WERI-Rb-1 (cell line): ENCODE results near the gene CD276.

Experiments
- DNase-seq: peaks from one replicate; pipeline ENCODE4 v3.0.0-alpha.2; 2020
- H3K27ac ChIP-seq: fragments of 250-450 bp; sonication (Bioruptor Pico); 2 replicates; pipeline ENCODE4 v1.5.1; 2020; ENCODE audit warnings: mild to moderate bottlenecking, moderate library complexity
- H3K27me3 ChIP-seq: fragments of 250-450 bp; sonication (Bioruptor Pico); 2 replicates; pipeline ENCODE4 v1.5.1; 2021; ENCODE audit warnings: mild to moderate bottlenecking, low read depth, moderate library complexity; ENCODE audit not compliant: insufficient read depth, severe bottlenecking
- H3K36me3 ChIP-seq: fragments of 250-450 bp; sonication (Bioruptor Pico); 2 replicates; pipeline ENCODE4 v1.5.1; 2020; ENCODE audit warnings: mild to moderate bottlenecking, moderate library complexity
- H3K4me3 ChIP-seq: 2 replicates; pipeline ENCODE4 v1.5.1; 2011; ENCODE audit warnings: low read depth, mild to moderate bottlenecking, control low read depth, low read length
- H3K9me3 ChIP-seq: fragments of 250-450 bp; sonication (Bioruptor Pico); 2 replicates; pipeline ENCODE4 v1.5.1; 2021; ENCODE audit warnings: mild to moderate bottlenecking, moderate library complexity; ENCODE audit not compliant: severe bottlenecking
- CTCF ChIP-seq: IDR thresholded peaks from 2 replicates; pipeline ENCODE4 v1.5.1; 2011; ENCODE audit warnings: low read depth, mild to moderate bottlenecking, control low read depth, inconsistent platforms, low read length

Gene CD276

GRCh38 chr15:73740152-73741048 lies 56.2 kb downstream of the CD276 start:
- peaks cover 8% of the 10 kb centered on the region for H3K36me3 ChIP-seq
- TF ChIP-seq CTCF: no peak
- H3K27me3 ChIP-seq: no peaks in the 10 kb centered on the region
- no peak for DNase-seq
- no peaks in the 10 kb centered on the region for H3K9me3 ChIP-seq
- no peak overlapping the region for H3K4me3 ChIP-seq
- H3K27ac ChIP-seq: no peak overlapping the region

GRCh38 chr15:73741321-73741836 lies 57.2 kb downstream of the CD276 start:
- Histone ChIP-seq H3K4me3 (no peak overlapping the region), H3K27me3 (no peaks in the 10 kb centered on the region), H3K9me3 (no peaks in the 10 kb centered on the region), H3K36me3 (peaks cover 8% of the 10 kb centered on the region), H3K27ac (no peak overlapping the region)
- DNase-seq: no peak
- TF ChIP-seq CTCF: no peak

DNA sequence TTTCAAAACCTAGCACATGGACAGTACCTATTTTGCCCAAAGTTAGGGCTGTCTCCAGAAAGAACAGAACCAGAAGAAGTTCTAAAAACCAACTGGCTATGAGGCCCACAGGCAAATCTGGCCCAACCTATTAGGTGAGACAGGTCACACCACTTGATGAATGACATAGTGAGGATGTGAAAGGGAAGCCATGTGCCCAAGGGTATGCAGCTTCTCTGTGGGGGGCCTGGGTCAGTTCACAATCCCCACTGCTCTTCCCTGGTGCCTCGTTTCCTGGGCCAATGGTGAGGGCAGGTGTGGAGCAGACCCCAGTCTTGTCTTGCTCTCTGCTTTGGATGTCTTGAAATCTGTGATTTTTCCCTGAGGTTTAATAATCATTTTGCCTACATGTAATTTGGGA lies 60.1 kb downstream of the CD276 start:
- Histone ChIP-seq H3K27me3 (no peaks in the 10 kb centered on the region), H3K9me3 (no peaks in the 10 kb centered on the region), H3K27ac (no peak overlapping the region), H3K36me3 (peaks cover 10% of the 10 kb centered on the region), H3K4me3 (no peak overlapping the region)
- no peak for DNase-seq
- no peak for TF ChIP-seq CTCF

- no peak for TF ChIP-seq CTCF
- no peak overlapping the region for H3K4me3 ChIP-seq
- peaks cover 18% of the 10 kb centered on the region for H3K36me3 ChIP-seq
- no peak for DNase-seq
- no peaks in the 10 kb centered on the region for H3K9me3 ChIP-seq
- no peaks in the 10 kb centered on the region for H3K27me3 ChIP-seq
- H3K27ac ChIP-seq: no peak overlapping the region
These were observed 60.9 kb downstream of the CD276 start for GRCh38 chr15:73745073-73745472.

DNA sequence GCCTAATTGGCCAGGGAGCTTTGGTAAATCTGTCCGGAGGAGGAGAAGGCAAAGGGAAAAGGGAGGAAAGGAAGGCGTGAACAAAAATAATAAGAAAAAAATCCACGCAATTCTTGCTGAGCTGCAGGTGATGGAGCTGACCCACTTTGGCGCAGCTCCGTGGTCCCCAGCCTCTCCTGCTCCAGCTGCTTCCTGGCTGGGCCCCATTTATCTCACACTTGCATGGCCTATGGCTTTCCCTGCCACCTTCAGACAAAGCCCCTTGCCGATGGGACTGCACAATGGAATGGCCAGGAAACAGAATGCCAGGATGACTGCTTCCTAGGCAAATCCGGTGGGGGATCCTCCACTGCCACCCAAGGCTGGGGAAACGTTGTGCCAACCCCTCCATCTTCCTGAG lies 62.1 kb downstream of the CD276 start:
- H3K27ac ChIP-seq: no peak overlapping the region
- H3K9me3 ChIP-seq: no peaks in the 10 kb centered on the region
- DNase-seq: no peak
- no peaks in the 10 kb centered on the region for H3K27me3 ChIP-seq
- peaks cover 17% of the 10 kb centered on the region for H3K36me3 ChIP-seq
- no peak for TF ChIP-seq CTCF
- no peak overlapping the region for H3K4me3 ChIP-seq
